Activated B cell treated with CpG ODN at 0.5 μM for 24 hours (primary cell): ENCODE results near the gene DAPK3. TPM values are rescaled to one million over a fixed set of nuclear protein-coding genes. Genes with fewer than 3 reads are reported as not detected.
A peak's percentile ranks its signal among the peaks of the same experiment; 100 is the strongest.

Experiments
- ATAC-seq: fragments of 200-7000 bp; cut with Tn5 transposase; one replicate; pipeline ENCODE4 v1.10.0; 2021; ENCODE audit warnings: low read depth, mild to moderate bottlenecking, moderate library complexity
- CTCF ChIA-PET: fragments of 350-600 bp; sonication (Branson Sonifier 250); formaldehyde crosslinking; loops from one replicate; lab custom pipeline; 2021; ENCODE audit warnings: antibody characterized with exemption; lab: Charles Lee
- POLR2A ChIA-PET: fragments of 350-600 bp; sonication (Branson Sonifier 250); formaldehyde crosslinking; loops from one replicate; lab custom pipeline; 2021; ENCODE audit warnings: antibody characterized with exemption; lab: Charles Lee
- DNase-seq: peaks from one replicate; pipeline ENCODE4 v3.0.0; 2022
- H3K27ac Mint-ChIP-seq: one replicate; pipeline ENCODE4 v1.8.0; 2020; ENCODE audit warnings: mixed read lengths
- H3K27me3 Mint-ChIP-seq: one replicate; pipeline ENCODE4 v1.8.0; 2021; ENCODE audit warnings: mixed read lengths
- H3K36me3 Mint-ChIP-seq: one replicate; pipeline ENCODE4 v1.8.0; 2021; ENCODE audit warnings: low read depth, mixed read lengths
- H3K4me1 Mint-ChIP-seq: one replicate; pipeline ENCODE4 v1.8.0; 2021; ENCODE audit warnings: mixed read lengths
- H3K4me3 Mint-ChIP-seq: one replicate; pipeline ENCODE4 v1.8.0; 2020; ENCODE audit warnings: mild to moderate bottlenecking, mixed read lengths
- H3K9me3 Mint-ChIP-seq: one replicate; pipeline ENCODE4 v1.8.0; 2020; ENCODE audit warnings: mixed read lengths
- intact Hi-C: fragments of 100-400 bp; cut with micrococcal nuclease; formaldehyde crosslinking; loops from one replicate; pipeline ENCODE4 v1.15.1; 2024
- total RNA-seq: library from RNA; stranded (reverse); gene quantifications from 2 replicates; pipeline ENCODE4 v1.2.3, GENCODE V29; 2022
- TF ChIP-seq, protein P1 (sequence below): fragments of 200-600 bp; IDR thresholded peaks from one replicate; pipeline ENCODE4 v1.8.0; 2022; ENCODE audit warnings: antibody characterized with exemption, mild to moderate bottlenecking

DAPK3 gene
- total RNA-seq, 1 donor from 2014 or later, result 42.2 TPM

DNA sequence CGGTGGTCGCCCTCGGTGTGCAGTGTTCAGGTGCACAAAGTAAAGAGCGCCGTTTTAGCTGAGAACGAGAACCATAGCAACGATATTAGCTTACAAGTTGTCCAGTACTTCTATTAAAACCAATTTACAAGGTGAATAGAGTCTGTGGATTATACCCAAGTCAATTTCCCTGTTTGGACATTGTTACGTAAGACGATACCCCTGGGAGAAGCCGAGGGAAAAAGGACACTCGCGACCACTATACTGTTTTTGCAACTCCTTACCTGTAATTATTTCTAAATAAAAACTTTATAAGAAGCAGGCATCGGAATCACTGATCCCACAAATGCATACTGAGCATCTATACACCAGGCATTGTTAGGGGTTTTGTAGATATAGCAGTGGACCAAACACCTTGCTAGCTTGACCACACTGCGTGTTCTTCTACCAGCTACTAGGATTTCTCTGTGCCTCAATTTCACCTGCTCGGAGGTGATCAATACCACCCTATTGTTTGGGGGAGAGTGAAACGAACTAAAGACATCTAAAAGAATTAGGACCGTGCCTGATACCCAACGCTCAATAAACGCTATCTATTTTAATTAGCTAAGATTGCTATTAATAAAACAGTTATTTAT lies 14.9 kb upstream of the DAPK3 start:
- Mint-ChIP-seq H3K27me3 (no peaks in the 10 kb centered on the region), H3K9me3 (no peaks in the 10 kb centered on the region), H3K4me1 (peaks cover 68% of the 10 kb centered on the region), H3K27ac (peak overlapping the region; percentile 91), H3K36me3 (peaks cover 46% of the 10 kb centered on the region), H3K4me3 (peak overlapping the region; percentile 96)
- ATAC-seq, result no peak
- DNase-seq, result no peak
- ChIA-PET CTCF (interaction anchor here (0.9 to 1.7 kb wide), 8 partner anchors 25 to 261 kb away, joined by 3 to 31 read pairs (median 5); partner anchors contain the start of gene YJU2), POLR2A (interaction anchor here (0.6 to 3.5 kb wide), 31 partner anchors 11 to 1705 kb away, joined by 3 to 63 read pairs (median 4); partner anchors contain the start of genes APBA3, DAPK3, HDGFL2 and MPND)
- TF ChIP-seq, protein P1, sequence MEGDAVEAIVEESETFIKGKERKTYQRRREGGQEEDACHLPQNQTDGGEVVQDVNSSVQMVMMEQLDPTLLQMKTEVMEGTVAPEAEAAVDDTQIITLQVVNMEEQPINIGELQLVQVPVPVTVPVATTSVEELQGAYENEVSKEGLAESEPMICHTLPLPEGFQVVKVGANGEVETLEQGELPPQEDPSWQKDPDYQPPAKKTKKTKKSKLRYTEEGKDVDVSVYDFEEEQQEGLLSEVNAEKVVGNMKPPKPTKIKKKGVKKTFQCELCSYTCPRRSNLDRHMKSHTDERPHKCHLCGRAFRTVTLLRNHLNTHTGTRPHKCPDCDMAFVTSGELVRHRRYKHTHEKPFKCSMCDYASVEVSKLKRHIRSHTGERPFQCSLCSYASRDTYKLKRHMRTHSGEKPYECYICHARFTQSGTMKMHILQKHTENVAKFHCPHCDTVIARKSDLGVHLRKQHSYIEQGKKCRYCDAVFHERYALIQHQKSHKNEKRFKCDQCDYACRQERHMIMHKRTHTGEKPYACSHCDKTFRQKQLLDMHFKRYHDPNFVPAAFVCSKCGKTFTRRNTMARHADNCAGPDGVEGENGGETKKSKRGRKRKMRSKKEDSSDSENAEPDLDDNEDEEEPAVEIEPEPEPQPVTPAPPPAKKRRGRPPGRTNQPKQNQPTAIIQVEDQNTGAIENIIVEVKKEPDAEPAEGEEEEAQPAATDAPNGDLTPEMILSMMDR, result no peak
- intact Hi-C loops, result loop anchor here (1.0 to 10.0 kb wide), 11 partner anchors 15 to 419 kb away; partner anchors contain the start of genes ANKRD24, CHAF1A, DAPK3 and MAP2K2

DNA sequence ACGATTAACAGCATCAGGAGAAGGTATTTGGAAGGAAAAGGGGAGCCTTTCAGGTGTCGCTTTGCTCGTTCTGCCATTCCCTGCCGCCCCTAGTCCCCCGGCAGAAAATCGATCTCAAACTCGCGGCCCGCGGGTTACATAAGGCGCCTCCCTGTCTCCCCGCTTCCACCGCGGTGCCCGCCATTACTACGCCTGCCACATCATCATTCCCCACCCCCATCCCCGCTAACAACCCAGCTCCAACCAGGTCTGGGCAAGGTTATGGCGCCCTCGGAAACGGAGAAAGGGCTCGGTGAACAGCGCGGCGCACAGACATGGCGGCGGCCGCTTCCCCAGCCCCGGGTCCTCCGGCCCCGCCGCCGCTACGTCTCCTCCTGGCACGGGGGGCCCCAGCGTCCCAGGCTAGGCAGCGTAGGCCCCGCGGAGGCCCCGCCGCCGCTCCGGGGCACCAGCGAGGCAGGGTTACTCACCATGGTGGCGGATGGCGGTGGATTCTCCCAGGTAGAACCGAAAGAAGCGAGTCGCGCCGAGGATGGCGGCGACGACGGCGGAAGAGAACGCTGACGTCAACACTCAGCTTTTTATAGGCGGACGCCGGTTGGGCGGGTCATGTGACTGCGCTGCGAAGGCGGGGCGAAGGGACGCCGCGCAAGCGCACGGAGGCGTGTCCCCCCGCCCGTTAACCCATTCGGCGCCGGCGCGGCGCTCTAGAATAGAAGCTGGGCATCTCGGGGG lies 14.2 kb upstream of the DAPK3 start, which contains the start of gene EEF2:
EEF2 (minus strand) TSS at position 556 of the 735 bp plus-strand sequence; CDS start at position 473, 83 bp downstream.
- CTCF ChIA-PET, result interaction anchor here (0.9 to 1.7 kb wide), 8 partner anchors 25 to 262 kb away, joined by 3 to 31 read pairs (median 5); partner anchors contain the start of gene YJU2
- ATAC-seq (peak; percentile 38), DNase-seq (peak; percentile 91)
- Mint-ChIP-seq H3K4me1 (peaks cover 65% of the 10 kb centered on the region), H3K27me3 (no peaks in the 10 kb centered on the region), H3K36me3 (peaks cover 50% of the 10 kb centered on the region), H3K4me3 (peak within 1 kb of the TSS; percentile 96), H3K9me3 (no peaks in the 10 kb centered on the region), H3K27ac (peak within 1 kb of the TSS; percentile 91)
- POLR2A ChIA-PET, result interaction anchor here (0.6 to 3.5 kb wide), 30 partner anchors 10 to 1706 kb away, joined by 3 to 63 read pairs (median 4); partner anchors contain the start of genes APBA3, DAPK3, HDGFL2 and MPND
- intact Hi-C loops, result loop anchor here (2.0 to 10.0 kb wide), 4 partner anchors 14 to 420 kb away; partner anchors contain the start of genes CHAF1A, DAPK3, MAP2K2 and SH3GL1
- TF ChIP-seq, protein P1, result no peak

DNA sequence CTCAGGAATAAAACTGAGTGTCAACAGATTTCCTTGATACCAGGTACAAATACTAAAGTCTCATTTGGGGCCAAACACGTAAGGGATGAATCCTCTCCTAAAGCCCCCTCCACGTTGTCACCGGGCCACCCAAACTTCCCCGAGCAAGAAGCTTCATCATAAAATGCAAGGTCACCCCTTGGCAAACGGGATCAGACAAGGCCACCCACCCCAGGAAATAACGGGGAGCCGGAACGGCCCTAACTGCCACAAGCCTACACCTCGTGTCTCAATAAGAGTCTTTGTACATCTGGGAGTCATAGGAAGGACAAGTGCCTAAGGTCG lies 13.6 kb upstream of the DAPK3 start:
- Mint-ChIP-seq H3K27me3 (no peaks in the 10 kb centered on the region), H3K36me3 (peaks cover 54% of the 10 kb centered on the region), H3K4me3 (peak overlapping the region; percentile 96), H3K4me1 (peaks cover 64% of the 10 kb centered on the region), H3K9me3 (no peaks in the 10 kb centered on the region), H3K27ac (peak overlapping the region; percentile 91)
- no peak for DNase-seq
- POLR2A ChIA-PET, result interaction anchor here (0.7 to 3.5 kb wide), 15 partner anchors 9 to 359 kb away, joined by 3 to 63 read pairs (median 11); partner anchors contain the start of genes APBA3, DAPK3, MPND and MRPL54
- intact Hi-C loops, result loop anchor here (2.0 to 10.0 kb wide), 2 partner anchors 14 to 420 kb away; partner anchors contain the start of genes CHAF1A, DAPK3 and SH3GL1
- no peak for ATAC-seq
- TF ChIP-seq, protein P1, result no peak
- CTCF ChIA-PET, result no interaction called here

DNA sequence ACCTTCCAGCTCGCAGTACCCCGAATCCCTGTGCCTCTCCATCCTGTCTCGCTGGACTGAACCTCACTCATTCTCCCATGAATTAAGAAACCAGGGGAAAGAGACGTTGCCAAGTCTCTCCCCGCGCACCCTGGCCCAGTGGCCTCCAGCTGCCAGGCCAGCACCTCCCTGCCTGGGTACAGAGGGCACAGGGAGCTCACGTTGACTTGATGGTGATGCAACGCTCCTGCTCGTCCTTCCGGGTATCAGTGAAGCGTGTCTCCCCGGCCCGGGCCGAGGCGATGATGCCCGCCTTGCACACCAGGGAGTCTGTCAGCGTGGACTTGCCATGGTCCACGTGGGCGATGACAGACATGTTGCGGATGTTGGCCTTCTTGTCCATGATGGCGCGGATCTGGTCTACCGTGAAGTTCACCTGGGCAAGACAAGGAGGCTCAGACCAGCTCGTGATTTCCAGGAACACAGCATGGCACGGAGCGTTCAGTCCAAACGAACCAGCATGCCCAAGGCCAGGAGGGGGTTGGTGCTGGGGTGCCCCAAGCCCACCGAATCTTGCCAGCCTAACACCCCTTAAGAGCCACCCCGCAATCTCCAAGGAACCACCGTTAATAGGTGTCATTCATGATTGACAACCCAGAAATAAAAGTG lies 13.2 kb upstream of the DAPK3 start:
- peaks cover 64% of the 10 kb centered on the region for H3K4me1 Mint-ChIP-seq

More for the DNA sequence above, 13.2 kb upstream of the DAPK3 start:
- no peaks in the 10 kb centered on the region for H3K9me3 Mint-ChIP-seq
- ATAC-seq (peak; percentile 9), DNase-seq (no peak)
- peak overlapping the region; percentile 96 for H3K4me3 Mint-ChIP-seq
- peak overlapping the region; percentile 91 for H3K27ac Mint-ChIP-seq
- intact Hi-C loops, result loop anchor here (2.0 to 10.0 kb wide), 2 partner anchors 13 to 421 kb away; partner anchors contain the start of genes CHAF1A, DAPK3 and SH3GL1
- no peaks in the 10 kb centered on the region for H3K27me3 Mint-ChIP-seq
- CTCF ChIA-PET, result no interaction called here
- POLR2A ChIA-PET, result interaction anchor here (0.5 to 3.5 kb wide), 9 partner anchors 9 to 409 kb away, joined by 3 to 63 read pairs (median 10); partner anchors contain the start of genes APBA3, DAPK3 and PIAS4
- H3K36me3 Mint-ChIP-seq, result peaks cover 59% of the 10 kb centered on the region
- TF ChIP-seq, protein P1, result no peak
